Measurements from ENCODE around the gene MS4A10.

DNA sequence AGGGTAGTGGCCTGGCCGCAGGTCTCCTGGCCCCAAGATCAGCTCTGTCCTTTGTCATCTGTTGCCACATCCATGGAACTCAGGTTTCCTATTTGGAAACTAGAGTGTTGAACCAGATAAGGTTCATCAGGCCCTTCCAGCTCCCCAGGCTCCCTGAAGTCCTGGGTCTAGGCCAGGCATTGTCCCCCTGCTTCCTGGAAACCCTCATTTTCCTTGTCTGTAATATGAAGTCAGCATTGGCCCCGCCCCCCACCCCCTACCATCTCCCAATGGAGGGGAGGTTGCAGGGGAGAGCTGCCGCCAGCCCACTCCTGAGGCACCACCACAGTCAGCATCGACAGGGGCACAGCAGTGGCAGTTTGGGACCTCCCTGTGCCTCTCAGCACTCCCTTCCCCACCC, 9.0 kb upstream of the MS4A10 start:
- TF ChIP-seq NBN (IDR thresholded peaks at IDR 0.05) (no peak), SP1 (IDR thresholded peaks at IDR 0.05; ENCODE audit: low read depth, low read length) (no peak), YY1 (IDR thresholded peaks at IDR 0.05; ENCODE audit: low read depth, low read length) (no peak), SIX5 (IDR thresholded peaks at IDR 0.05; ENCODE audit: low read depth, low read length, severe bottlenecking) (no peak), SMAD1 (IDR thresholded peaks at IDR 0.05; ENCODE audit: low read depth, partially characterized antibody) (no peak), MYC (IDR thresholded peaks at IDR 0.05; ENCODE audit: insufficient read depth, insufficient read length, insufficient replicate concordance, low read length, severe bottlenecking) (no peak)
- TF ChIP-seq, protein P1, sequence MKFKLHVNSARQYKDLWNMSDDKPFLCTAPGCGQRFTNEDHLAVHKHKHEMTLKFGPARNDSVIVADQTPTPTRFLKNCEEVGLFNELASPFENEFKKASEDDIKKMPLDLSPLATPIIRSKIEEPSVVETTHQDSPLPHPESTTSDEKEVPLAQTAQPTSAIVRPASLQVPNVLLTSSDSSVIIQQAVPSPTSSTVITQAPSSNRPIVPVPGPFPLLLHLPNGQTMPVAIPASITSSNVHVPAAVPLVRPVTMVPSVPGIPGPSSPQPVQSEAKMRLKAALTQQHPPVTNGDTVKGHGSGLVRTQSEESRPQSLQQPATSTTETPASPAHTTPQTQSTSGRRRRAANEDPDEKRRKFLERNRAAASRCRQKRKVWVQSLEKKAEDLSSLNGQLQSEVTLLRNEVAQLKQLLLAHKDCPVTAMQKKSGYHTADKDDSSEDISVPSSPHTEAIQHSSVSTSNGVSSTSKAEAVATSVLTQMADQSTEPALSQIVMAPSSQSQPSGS (IDR thresholded peaks at IDR 0.05; ENCODE audit: low read length) = no peak
- TF ChIP-seq, protein P2, sequence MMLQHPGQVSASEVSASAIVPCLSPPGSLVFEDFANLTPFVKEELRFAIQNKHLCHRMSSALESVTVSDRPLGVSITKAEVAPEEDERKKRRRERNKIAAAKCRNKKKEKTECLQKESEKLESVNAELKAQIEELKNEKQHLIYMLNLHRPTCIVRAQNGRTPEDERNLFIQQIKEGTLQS (IDR thresholded peaks at IDR 0.05; ENCODE audit: borderline replicate concordance, extremely low read depth, low read depth, low read length) = no peak
- TF ChIP-seq, protein P3, sequence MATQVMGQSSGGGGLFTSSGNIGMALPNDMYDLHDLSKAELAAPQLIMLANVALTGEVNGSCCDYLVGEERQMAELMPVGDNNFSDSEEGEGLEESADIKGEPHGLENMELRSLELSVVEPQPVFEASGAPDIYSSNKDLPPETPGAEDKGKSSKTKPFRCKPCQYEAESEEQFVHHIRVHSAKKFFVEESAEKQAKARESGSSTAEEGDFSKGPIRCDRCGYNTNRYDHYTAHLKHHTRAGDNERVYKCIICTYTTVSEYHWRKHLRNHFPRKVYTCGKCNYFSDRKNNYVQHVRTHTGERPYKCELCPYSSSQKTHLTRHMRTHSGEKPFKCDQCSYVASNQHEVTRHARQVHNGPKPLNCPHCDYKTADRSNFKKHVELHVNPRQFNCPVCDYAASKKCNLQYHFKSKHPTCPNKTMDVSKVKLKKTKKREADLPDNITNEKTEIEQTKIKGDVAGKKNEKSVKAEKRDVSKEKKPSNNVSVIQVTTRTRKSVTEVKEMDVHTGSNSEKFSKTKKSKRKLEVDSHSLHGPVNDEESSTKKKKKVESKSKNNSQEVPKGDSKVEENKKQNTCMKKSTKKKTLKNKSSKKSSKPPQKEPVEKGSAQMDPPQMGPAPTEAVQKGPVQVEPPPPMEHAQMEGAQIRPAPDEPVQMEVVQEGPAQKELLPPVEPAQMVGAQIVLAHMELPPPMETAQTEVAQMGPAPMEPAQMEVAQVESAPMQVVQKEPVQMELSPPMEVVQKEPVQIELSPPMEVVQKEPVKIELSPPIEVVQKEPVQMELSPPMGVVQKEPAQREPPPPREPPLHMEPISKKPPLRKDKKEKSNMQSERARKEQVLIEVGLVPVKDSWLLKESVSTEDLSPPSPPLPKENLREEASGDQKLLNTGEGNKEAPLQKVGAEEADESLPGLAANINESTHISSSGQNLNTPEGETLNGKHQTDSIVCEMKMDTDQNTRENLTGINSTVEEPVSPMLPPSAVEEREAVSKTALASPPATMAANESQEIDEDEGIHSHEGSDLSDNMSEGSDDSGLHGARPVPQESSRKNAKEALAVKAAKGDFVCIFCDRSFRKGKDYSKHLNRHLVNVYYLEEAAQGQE (IDR thresholded peaks at IDR 0.05; ENCODE audit: low read depth, low read length) = no peak
